ENCODE data around the gene WNT5A. TPM values are rescaled to one million over a fixed set of nuclear protein-coding genes. Genes with fewer than 3 reads are reported as not detected.

WNT5A gene
- polyA plus RNA-seq, 1 donor from 2014 or later: 0.59 TPM

DNA sequence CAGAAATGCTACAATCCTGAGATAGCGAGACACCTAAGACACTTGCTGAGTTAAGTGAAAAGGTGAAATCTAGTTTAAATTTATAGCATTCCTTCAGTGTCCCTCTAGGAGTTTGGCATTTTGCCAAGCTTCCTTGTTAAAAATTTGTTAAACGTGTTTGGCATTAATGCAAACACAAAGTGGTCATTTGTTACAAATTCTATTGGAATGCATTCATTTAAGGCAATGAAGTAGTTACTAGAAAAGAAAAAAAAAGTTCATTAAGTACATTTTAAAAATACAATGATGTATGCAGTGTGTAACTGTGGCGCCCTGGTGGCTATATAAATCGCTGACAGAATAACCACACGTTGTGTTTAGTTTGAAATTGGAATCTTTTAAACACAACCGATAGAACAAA lies 31.3 kb upstream of the WNT5A start:
- no peak overlapping the region for H3K9ac ChIP-seq (ENCODE audit: low read length)
- H4K20me1 ChIP-seq (ENCODE audit: insufficient read depth): no peaks in the 10 kb centered on the region
- no peaks in the 10 kb centered on the region for H3K79me2 ChIP-seq (replicated peaks; ENCODE audit: insufficient read depth, low read length)
- no peaks in the 10 kb centered on the region for H3K27me3 ChIP-seq (ENCODE audit: insufficient read depth, low read depth, low read length)
- no peak overlapping the region for H3K4me3 ChIP-seq (ENCODE audit: low read length)
- no peaks in the 10 kb centered on the region for H3F3A ChIP-seq (ENCODE audit: insufficient read depth, low read length, poor library complexity, severe bottlenecking)
- no peaks in the 10 kb centered on the region for H3K9me3 ChIP-seq (ENCODE audit: low read length)
- no peak overlapping the region for H3K27ac ChIP-seq (ENCODE audit: low read length)
- no peak overlapping the region for H2AFZ ChIP-seq (ENCODE audit: low read depth, low read length)
- H3K4me2 ChIP-seq (ENCODE audit: low read length): no peak overlapping the region
- H3K36me3 ChIP-seq (ENCODE audit: insufficient read depth, low read length): no peaks in the 10 kb centered on the region
- TF ChIP-seq RAD21 (conservative IDR thresholded peaks at IDR 0.05): no peak
- no peak for TF ChIP-seq EP300 (conservative IDR thresholded peaks at IDR 0.05; ENCODE audit: poor library complexity, severe bottlenecking)
- no peak for TF ChIP-seq MXI1 (conservative IDR thresholded peaks at IDR 0.05; ENCODE audit: poor library complexity, severe bottlenecking)
- no peak for TF ChIP-seq TAF1 (IDR thresholded peaks at IDR 0.05; ENCODE audit: low read depth)
- no peak for TF ChIP-seq SMC3 (conservative IDR thresholded peaks at IDR 0.05; ENCODE audit: poor library complexity)
- no peak for TF ChIP-seq POLR2AphosphoS5 (IDR thresholded peaks at IDR 0.05)
- TF ChIP-seq EZH2 (IDR thresholded peaks at IDR 0.05; ENCODE audit: borderline replicate concordance, insufficient read depth, low read length, poor library complexity, severe bottlenecking): no peak
- TF ChIP-seq, protein P1, sequence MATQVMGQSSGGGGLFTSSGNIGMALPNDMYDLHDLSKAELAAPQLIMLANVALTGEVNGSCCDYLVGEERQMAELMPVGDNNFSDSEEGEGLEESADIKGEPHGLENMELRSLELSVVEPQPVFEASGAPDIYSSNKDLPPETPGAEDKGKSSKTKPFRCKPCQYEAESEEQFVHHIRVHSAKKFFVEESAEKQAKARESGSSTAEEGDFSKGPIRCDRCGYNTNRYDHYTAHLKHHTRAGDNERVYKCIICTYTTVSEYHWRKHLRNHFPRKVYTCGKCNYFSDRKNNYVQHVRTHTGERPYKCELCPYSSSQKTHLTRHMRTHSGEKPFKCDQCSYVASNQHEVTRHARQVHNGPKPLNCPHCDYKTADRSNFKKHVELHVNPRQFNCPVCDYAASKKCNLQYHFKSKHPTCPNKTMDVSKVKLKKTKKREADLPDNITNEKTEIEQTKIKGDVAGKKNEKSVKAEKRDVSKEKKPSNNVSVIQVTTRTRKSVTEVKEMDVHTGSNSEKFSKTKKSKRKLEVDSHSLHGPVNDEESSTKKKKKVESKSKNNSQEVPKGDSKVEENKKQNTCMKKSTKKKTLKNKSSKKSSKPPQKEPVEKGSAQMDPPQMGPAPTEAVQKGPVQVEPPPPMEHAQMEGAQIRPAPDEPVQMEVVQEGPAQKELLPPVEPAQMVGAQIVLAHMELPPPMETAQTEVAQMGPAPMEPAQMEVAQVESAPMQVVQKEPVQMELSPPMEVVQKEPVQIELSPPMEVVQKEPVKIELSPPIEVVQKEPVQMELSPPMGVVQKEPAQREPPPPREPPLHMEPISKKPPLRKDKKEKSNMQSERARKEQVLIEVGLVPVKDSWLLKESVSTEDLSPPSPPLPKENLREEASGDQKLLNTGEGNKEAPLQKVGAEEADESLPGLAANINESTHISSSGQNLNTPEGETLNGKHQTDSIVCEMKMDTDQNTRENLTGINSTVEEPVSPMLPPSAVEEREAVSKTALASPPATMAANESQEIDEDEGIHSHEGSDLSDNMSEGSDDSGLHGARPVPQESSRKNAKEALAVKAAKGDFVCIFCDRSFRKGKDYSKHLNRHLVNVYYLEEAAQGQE (IDR thresholded peaks at IDR 0.05; ENCODE audit: borderline replicate concordance): no peak
- TF ChIP-seq, protein P2, sequence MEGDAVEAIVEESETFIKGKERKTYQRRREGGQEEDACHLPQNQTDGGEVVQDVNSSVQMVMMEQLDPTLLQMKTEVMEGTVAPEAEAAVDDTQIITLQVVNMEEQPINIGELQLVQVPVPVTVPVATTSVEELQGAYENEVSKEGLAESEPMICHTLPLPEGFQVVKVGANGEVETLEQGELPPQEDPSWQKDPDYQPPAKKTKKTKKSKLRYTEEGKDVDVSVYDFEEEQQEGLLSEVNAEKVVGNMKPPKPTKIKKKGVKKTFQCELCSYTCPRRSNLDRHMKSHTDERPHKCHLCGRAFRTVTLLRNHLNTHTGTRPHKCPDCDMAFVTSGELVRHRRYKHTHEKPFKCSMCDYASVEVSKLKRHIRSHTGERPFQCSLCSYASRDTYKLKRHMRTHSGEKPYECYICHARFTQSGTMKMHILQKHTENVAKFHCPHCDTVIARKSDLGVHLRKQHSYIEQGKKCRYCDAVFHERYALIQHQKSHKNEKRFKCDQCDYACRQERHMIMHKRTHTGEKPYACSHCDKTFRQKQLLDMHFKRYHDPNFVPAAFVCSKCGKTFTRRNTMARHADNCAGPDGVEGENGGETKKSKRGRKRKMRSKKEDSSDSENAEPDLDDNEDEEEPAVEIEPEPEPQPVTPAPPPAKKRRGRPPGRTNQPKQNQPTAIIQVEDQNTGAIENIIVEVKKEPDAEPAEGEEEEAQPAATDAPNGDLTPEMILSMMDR (IDR thresholded peaks at IDR 0.05; ENCODE audit: poor library complexity, severe bottlenecking): no peak
- H3K9me2 ChIP-seq (ENCODE audit: insufficient read depth, low read length): no peaks in the 10 kb centered on the region

DNA sequence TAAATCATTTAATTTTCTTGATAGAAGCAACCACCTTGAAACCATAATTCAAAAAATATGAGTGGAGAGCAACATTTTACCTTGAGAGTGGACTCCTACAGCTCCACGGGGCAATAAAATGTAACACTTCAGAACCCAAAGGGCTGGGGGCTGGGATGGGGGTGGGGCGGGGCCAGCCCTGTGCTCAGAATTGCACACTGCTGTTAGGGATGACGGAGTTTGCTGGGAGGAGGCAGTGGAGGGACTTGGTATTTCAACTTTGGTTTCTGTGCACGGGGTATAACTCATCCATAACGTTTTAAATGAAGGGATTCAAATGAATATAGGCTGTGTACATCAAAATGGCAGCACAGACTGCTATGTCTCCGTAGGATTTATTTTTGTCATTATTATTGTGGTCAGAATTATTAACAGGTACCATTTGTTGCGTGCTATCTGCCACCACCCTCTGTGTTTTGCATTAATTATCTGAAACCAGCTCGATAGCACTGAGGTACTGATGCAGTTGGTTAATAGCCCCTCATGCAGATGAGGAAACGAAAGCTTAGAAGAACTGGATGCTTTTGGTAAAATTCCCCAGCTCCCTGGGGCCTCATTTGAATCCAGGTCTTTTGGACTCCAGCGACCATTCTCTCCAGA lies 29.4 kb upstream of the WNT5A start:
- Histone ChIP-seq H2AFZ (ENCODE audit: low read depth, low read length) (no peak overlapping the region), H3K9ac (ENCODE audit: low read length) (no peak overlapping the region), H3K4me2 (ENCODE audit: low read length) (no peak overlapping the region), H3K4me3 (ENCODE audit: low read length) (no peak overlapping the region), H3K9me2 (ENCODE audit: insufficient read depth, low read length) (no peaks in the 10 kb centered on the region), H4K20me1 (ENCODE audit: insufficient read depth) (no peaks in the 10 kb centered on the region), H3K9me3 (ENCODE audit: low read length) (no peaks in the 10 kb centered on the region), H3K79me2 (replicated peaks; ENCODE audit: insufficient read depth, low read length) (no peaks in the 10 kb centered on the region), H3K27ac (ENCODE audit: low read length) (no peak overlapping the region), H3K27me3 (ENCODE audit: insufficient read depth, low read depth, low read length) (no peaks in the 10 kb centered on the region), H3K36me3 (ENCODE audit: insufficient read depth, low read length) (no peaks in the 10 kb centered on the region), H3F3A (ENCODE audit: insufficient read depth, low read length, poor library complexity, severe bottlenecking) (no peaks in the 10 kb centered on the region)
- TF ChIP-seq POLR2AphosphoS5 (IDR thresholded peaks at IDR 0.05): no peak
- TF ChIP-seq, protein P2 (IDR thresholded peaks at IDR 0.05; ENCODE audit: poor library complexity, severe bottlenecking): no peak
- no peak for TF ChIP-seq EZH2 (IDR thresholded peaks at IDR 0.05; ENCODE audit: borderline replicate concordance, insufficient read depth, low read length, poor library complexity, severe bottlenecking)
